ENCODE data around the gene DDO.
"Not testable (repeated sequence)": the region's sequence is repeated elsewhere in the genome, so short reads cannot be mapped to it uniquely, and the experiment has no call there.

Gene DDO

GRCh38 chr6:110415086-110415916 lies at the start of gene DDO:
TSS of gene DDO (minus strand) at chr6:110415575. CDS start at chr6:110413462, 2,113 bp downstream.
- TF ChIP-seq CTCF (IDR thresholded peaks at IDR 0.05; ENCODE audit: extremely low read depth, missing control alignments) = no peak
- DNase-seq (ENCODE audit: low spot score) = no peak

GRCh38 chr6:110462884-110463481 lies 47.6 kb upstream of the DDO start:
- no peak for TF ChIP-seq CTCF (IDR thresholded peaks at IDR 0.05; ENCODE audit: extremely low read depth, missing control alignments)

GRCh38 chr6:110461376-110461775 lies 46.0 kb upstream of the DDO start:
- no peak for TF ChIP-seq CTCF (IDR thresholded peaks at IDR 0.05; ENCODE audit: extremely low read depth, missing control alignments)
- no peak for DNase-seq (ENCODE audit: low spot score)

More at GRCh38 chr6:110462884-110463481, 47.6 kb upstream of the DDO start:
- no peak for DNase-seq (ENCODE audit: low spot score)

GRCh38 chr6:110459137-110459536 lies 43.8 kb upstream of the DDO start:
- no peak for DNase-seq (ENCODE audit: low spot score)
- no peak for TF ChIP-seq CTCF (IDR thresholded peaks at IDR 0.05; ENCODE audit: extremely low read depth, missing control alignments)

GRCh38 chr6:110458476-110458875 lies 43.1 kb upstream of the DDO start:
- DNase-seq (ENCODE audit: low spot score) = no peak
- TF ChIP-seq CTCF (IDR thresholded peaks at IDR 0.05; ENCODE audit: extremely low read depth, missing control alignments) = no peak

GRCh38 chr6:110457567-110458175 lies 42.3 kb upstream of the DDO start:
- TF ChIP-seq CTCF (IDR thresholded peaks at IDR 0.05; ENCODE audit: extremely low read depth, missing control alignments) = peak; percentile 59
- DNase-seq (ENCODE audit: low spot score) = not testable (repeated sequence)

- no peak for TF ChIP-seq CTCF (IDR thresholded peaks at IDR 0.05; ENCODE audit: extremely low read depth, missing control alignments)
- DNase-seq (ENCODE audit: low spot score) = no peak
Measured at GRCh38 chr6:110456694-110457093, 41.3 kb upstream of the DDO start.
